IPS-18c (cell line): ENCODE data around the gene FOXP4.

ENCODE experiments used
- H3K4me3 ChIP-seq: 2 replicates; pipeline ENCODE4 v1.7.0; 2013; ENCODE audit warnings: low read depth, mild to moderate bottlenecking, low read length, moderate library complexity; ENCODE audit not compliant: insufficient read depth
- H3K9me3 ChIP-seq: one replicate; pipeline ENCODE4 v1.6.1; 2013; ENCODE audit warnings: mild to moderate bottlenecking, low read length, moderate library complexity; ENCODE audit not compliant: control insufficient read depth, insufficient read depth

The FOXP4 gene

GRCh38 chr6:41570259-41570615, 24.1 kb downstream of the FOXP4 start:
- Histone ChIP-seq H3K9me3 (no peaks in the 10 kb centered on the region), H3K4me3 (no peak overlapping the region; the same call in 1 of the 2 replicates)

- Histone ChIP-seq H3K9me3 (no peaks in the 10 kb centered on the region), H3K4me3 (no peak overlapping the region)
Observed at GRCh38 chr6:41571021-41571780, 25.0 kb downstream of the FOXP4 start.

DNA sequence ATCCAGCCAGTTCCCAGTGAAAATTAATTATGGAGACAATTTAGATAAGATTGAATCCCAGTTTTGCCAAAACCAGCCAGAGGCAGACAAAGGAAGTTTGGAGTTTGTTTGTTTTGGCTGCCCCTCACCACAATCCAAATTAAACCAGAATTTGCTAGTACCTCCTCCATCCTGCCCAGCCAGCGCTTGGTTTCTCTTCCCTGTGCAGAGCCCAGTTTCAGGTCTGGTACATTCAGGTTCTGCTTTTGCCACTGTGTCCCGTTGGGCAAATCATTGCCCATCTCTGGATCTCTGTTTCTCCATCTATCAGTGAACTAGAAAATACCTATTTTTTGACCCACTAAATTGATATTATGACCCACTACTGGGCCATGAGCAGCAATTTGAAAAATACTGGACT, 26.4 kb downstream of the FOXP4 start:
- H3K9me3 ChIP-seq = no peaks in the 10 kb centered on the region
- H3K4me3 ChIP-seq = no peak overlapping the region

DNA sequence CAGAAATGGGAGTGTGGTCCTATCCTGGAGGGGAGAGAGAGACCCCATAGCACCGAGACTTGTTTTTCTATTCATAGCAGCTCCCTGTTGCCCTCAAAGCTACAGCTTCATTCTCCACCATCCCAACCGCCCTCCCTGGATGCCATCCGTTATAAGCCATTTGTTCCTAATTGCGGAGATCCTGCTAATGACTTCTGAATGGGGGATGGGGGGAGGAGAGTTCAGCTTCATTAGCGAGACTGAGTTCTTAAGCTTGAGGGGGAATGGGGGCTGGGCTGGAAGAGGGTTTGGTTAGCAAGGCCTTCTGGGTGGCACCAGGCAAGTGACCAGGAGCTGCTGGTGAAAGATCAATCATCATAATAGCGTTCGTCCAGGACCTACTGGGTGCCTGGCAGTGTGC, 27.1 kb downstream of the FOXP4 start:
- no peak overlapping the region for H3K4me3 ChIP-seq
- H3K9me3 ChIP-seq = no peaks in the 10 kb centered on the region

DNA sequence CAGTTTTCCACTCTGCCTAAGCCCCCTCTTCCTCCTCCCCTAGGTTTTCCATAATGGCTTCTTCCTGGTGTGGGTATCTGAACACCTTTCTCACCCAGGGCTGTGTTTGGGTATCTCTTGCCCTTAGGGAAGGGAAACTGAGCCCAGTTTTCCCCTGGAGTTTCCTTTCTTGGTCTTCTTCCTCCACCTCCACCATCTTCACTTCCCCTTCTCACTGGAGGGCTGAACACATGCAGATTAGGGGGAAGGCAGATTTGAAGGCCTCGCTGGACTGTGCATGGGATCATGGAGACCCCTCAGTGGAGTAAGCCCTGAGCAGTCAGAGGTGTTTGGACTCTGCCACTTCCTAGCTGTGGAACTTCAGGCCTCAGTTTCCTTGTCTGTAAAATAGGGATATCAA, 27.8 kb downstream of the FOXP4 start:
- no peaks in the 10 kb centered on the region for H3K9me3 ChIP-seq
- H3K4me3 ChIP-seq = no peak overlapping the region

- no peak overlapping the region for H3K4me3 ChIP-seq
- H3K9me3 ChIP-seq = no peaks in the 10 kb centered on the region
Observed at GRCh38 chr6:41575598-41575997, 29.4 kb downstream of the FOXP4 start.

DNA sequence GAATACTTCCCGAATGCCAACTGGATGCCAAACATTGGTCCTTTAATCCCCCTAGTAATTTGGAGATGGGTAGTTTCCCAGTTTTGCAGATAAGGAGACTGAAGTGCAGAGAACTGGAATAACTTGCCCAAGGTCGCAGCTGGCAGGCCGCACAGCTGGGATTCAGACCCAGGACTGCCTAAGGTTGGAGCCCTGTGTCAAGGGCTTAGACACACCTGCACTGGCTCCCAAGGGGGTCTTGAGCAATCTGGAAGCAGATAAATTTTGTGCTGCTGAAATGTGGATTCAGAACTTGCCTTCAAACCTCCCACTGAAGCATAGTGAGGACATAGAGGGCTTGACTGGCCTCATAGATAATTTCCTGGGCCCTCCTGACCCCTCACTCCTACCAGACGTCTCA, 30.5 kb downstream of the FOXP4 start:
- no peaks in the 10 kb centered on the region for H3K9me3 ChIP-seq
- H3K4me3 ChIP-seq = no peak overlapping the region

- no peaks in the 10 kb centered on the region for H3K9me3 ChIP-seq
- no peak overlapping the region for H3K4me3 ChIP-seq
Observed at GRCh38 chr6:41577356-41578216, 31.4 kb downstream of the FOXP4 start.

GRCh38 chr6:41578217-41579087, 32.3 kb downstream of the FOXP4 start:
- H3K9me3 ChIP-seq = no peaks in the 10 kb centered on the region
- no peak overlapping the region for H3K4me3 ChIP-seq

DNA sequence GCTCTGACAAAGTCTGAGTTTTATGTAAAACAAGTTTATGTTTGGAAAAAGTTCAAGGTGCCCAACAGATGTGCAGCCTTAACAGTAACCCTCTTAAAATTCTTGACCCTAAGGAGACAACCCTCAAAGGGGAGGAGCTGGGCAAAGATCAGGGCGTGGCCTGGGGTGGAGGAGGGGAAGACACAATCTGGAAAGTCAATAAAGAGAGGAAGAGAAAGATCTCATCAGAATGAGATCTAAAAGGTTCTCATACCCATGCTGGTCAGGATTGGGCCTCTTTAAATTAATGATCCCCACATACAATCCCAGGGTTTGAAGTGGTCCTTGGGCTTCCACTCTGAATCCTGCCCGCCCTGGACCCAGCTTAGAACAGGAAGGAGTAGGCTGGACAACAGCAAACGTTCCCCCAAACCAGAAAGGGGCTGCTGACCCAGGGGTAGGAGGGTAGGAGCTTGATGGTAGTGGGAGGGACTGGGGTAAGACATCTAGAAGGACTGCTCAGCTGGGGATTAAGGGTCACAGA, 33.0 kb downstream of the FOXP4 start:
- no peak overlapping the region for H3K4me3 ChIP-seq

GRCh38 chr6:41580690-41581089, 34.5 kb downstream of the FOXP4 start:
- no peaks in the 10 kb centered on the region for H3K9me3 ChIP-seq
- no peak overlapping the region for H3K4me3 ChIP-seq

More for the DNA sequence above, 33.0 kb downstream of the FOXP4 start:
- no peaks in the 10 kb centered on the region for H3K9me3 ChIP-seq

DNA sequence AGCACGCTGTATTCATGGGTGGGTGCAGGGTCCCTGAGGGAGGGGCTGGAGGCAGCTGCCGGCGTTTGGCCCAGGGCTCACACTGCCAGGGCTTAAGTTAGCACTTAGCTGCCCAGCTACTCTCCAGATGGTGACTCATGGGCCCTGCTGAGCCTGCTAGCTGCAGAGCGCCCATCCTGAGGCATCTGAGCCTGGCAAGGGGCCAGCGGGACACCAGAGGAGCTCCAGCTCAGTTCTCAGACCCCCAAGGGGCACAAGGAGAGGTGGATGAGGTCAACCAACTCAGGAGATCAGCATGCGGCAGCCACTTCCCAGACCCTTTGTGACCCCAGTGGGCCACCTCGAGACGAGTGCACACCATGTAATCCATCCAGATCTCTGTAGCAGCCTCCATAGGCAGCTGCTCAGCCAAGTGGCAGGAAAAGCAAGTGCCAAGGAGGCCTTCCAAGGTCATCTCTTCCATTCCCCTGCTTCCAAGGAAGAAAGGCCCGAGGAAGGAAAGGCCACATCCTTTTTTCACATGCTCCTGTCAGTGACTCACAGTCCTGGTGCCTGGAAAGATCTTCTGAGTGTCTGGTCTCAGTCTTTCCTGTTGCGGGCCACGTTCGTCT, 35.3 kb downstream of the FOXP4 start:
- Histone ChIP-seq H3K9me3 (no peaks in the 10 kb centered on the region), H3K4me3 (no peak overlapping the region)

- Histone ChIP-seq H3K9me3 (no peaks in the 10 kb centered on the region), H3K4me3 (no peak overlapping the region)
Observed at GRCh38 chr6:41582540-41582939, 36.4 kb downstream of the FOXP4 start.

DNA sequence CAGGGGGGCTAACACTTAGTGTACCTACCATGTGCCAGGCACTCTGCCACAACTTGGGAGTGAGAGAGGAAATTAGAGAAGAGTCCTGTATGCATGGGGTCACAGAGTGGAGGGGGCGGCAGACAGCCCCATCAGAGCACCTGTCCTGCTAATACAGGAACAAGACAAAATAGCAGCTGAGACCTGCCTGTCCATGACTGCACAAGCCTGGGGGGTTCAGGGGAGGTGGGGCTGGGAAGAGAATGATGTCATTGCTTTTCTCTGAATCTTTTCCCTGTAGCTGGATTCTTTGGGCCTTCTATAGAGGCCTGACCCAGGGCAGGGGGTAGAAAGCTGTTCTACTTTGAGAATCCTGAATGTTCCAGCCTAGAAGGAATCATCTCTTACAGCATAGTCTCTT, 37.4 kb downstream of the FOXP4 start:
- Histone ChIP-seq H3K4me3 (no peak overlapping the region), H3K9me3 (no peaks in the 10 kb centered on the region)

GRCh38 chr6:41584205-41584604, 38.0 kb downstream of the FOXP4 start:
- H3K9me3 ChIP-seq = no peaks in the 10 kb centered on the region
- no peak overlapping the region for H3K4me3 ChIP-seq

- H3K4me3 ChIP-seq = no peak overlapping the region
- H3K9me3 ChIP-seq = no peaks in the 10 kb centered on the region
Observed at GRCh38 chr6:41584668-41585205, 38.6 kb downstream of the FOXP4 start.

- Histone ChIP-seq H3K9me3 (no peaks in the 10 kb centered on the region), H3K4me3 (no peak overlapping the region)
Observed at GRCh38 chr6:41585605-41586004, 39.4 kb downstream of the FOXP4 start.
